Measurements from ENCODE around the gene MYO10.

MYO10 gene

GRCh38 chr5:16943846-16944678 is 8.0 kb upstream of the MYO10 start:
- DNase-seq, result no peak

GRCh38 chr5:16937503-16938161 is 1.5 kb upstream of the MYO10 start:
- peak in 3 of 4 experiments; percentile 43 to 57 (median 49) for DNase-seq

- DNase-seq, result no peak
These were observed 926 bp upstream of the MYO10 start for GRCh38 chr5:16936989-16937438.

- DNase-seq, result peak in 3 of 4 experiments; percentile 15 to 74 (median 44)
These were observed 598 bp downstream of the MYO10 start for GRCh38 chr5:16935231-16936149.

- no peak for DNase-seq
These were observed 1.4 kb downstream of the MYO10 start for GRCh38 chr5:16934677-16935153.

GRCh38 chr5:16934123-16934522 is 2.0 kb downstream of the MYO10 start:
- DNase-seq, result peak; percentile 65 to 82 (median 72)

GRCh38 chr5:16933337-16933736 is 2.8 kb downstream of the MYO10 start:
- no peak for DNase-seq

- peak in 2 of 4 experiments; percentile 12 to 20 for DNase-seq
These were observed 3.7 kb downstream of the MYO10 start for GRCh38 chr5:16932401-16932800.

- peak in 2 of 4 experiments; percentile 27 to 54 for DNase-seq
These were observed 4.6 kb downstream of the MYO10 start for GRCh38 chr5:16931334-16932110.

GRCh38 chr5:16930496-16930895 is 5.6 kb downstream of the MYO10 start:
- DNase-seq, result no peak

GRCh38 chr5:16929831-16930230 is 6.3 kb downstream of the MYO10 start:
- DNase-seq, result no peak

- no peak for DNase-seq
These were observed 6.7 kb downstream of the MYO10 start for GRCh38 chr5:16929347-16929746.

- no peak for DNase-seq
These were observed 8.5 kb downstream of the MYO10 start for GRCh38 chr5:16927613-16928012.

- peak in 3 of 4 experiments; percentile 17 to 46 (median 43) for DNase-seq
These were observed 9.7 kb downstream of the MYO10 start for GRCh38 chr5:16926417-16926816.

- no peak for DNase-seq
These were observed 11.9 kb downstream of the MYO10 start for GRCh38 chr5:16924206-16924605.

- no peak for DNase-seq
These were observed 13.7 kb downstream of the MYO10 start for GRCh38 chr5:16922430-16922829.

- no peak for DNase-seq
These were observed 14.9 kb downstream of the MYO10 start for GRCh38 chr5:16921211-16921610.

- no peak for DNase-seq
These were observed 15.8 kb downstream of the MYO10 start for GRCh38 chr5:16920109-16920816.

GRCh38 chr5:16918891-16919671 is 17.0 kb downstream of the MYO10 start:
- DNase-seq, result no peak

- no peak for DNase-seq
These were observed 17.9 kb downstream of the MYO10 start for GRCh38 chr5:16918156-16918555.
